ENCODE results near the gene JAML.

The JAML gene

GRCh38 chr11:118209033-118209432, 15.8 kb downstream of the JAML start:
- Histone ChIP-seq H3K4me2 (ENCODE audit: low read length) (no peak overlapping the region), H3K36me3 (ENCODE audit: control insufficient read depth, insufficient read depth, low read length) (no peaks in the 10 kb centered on the region), H3K27me3 (ENCODE audit: control insufficient read depth, insufficient read depth, low read length) (no peaks in the 10 kb centered on the region), H3K9ac (no peak overlapping the region), H3K27ac (no peak overlapping the region), H2AFZ (no peak overlapping the region), H3K4me3 (ENCODE audit: low read depth, low read length) (no peak overlapping the region), H3K79me2 (no peaks in the 10 kb centered on the region), H3K4me1 (no peaks in the 10 kb centered on the region), H3K9me3 (ENCODE audit: control insufficient read depth, low read length) (no peaks in the 10 kb centered on the region)
- no peak for TF ChIP-seq CTCF (IDR thresholded peaks at IDR 0.05)

- no peaks in the 10 kb centered on the region for H3K27me3 ChIP-seq (ENCODE audit: control insufficient read depth, insufficient read depth, low read length)
- H3K4me2 ChIP-seq (ENCODE audit: low read length), result no peak overlapping the region
- no peak for TF ChIP-seq CTCF (IDR thresholded peaks at IDR 0.05)
- H3K9ac ChIP-seq, result no peak overlapping the region
- H3K27ac ChIP-seq, result no peak overlapping the region
- H3K4me3 ChIP-seq (ENCODE audit: low read depth, low read length), result no peak overlapping the region
- no peaks in the 10 kb centered on the region for H3K36me3 ChIP-seq (ENCODE audit: control insufficient read depth, insufficient read depth, low read length)
- H2AFZ ChIP-seq, result no peak overlapping the region
- no peaks in the 10 kb centered on the region for H3K4me1 ChIP-seq
- H3K79me2 ChIP-seq, result no peaks in the 10 kb centered on the region
- no peaks in the 10 kb centered on the region for H3K9me3 ChIP-seq (ENCODE audit: control insufficient read depth, low read length)
These were observed 17.7 kb downstream of the JAML start for GRCh38 chr11:118207079-118207478.

GRCh38 chr11:118206391-118207031, 18.3 kb downstream of the JAML start:
- no peak for TF ChIP-seq CTCF (IDR thresholded peaks at IDR 0.05)
- H3K36me3 ChIP-seq (ENCODE audit: control insufficient read depth, insufficient read depth, low read length), result no peaks in the 10 kb centered on the region
- H3K9ac ChIP-seq, result no peak overlapping the region
- H3K9me3 ChIP-seq (ENCODE audit: control insufficient read depth, low read length), result no peaks in the 10 kb centered on the region
- H2AFZ ChIP-seq, result no peak overlapping the region
- H3K4me3 ChIP-seq (ENCODE audit: low read depth, low read length), result no peak overlapping the region
- H3K4me1 ChIP-seq, result no peaks in the 10 kb centered on the region
- H3K27ac ChIP-seq, result no peak overlapping the region
- H3K79me2 ChIP-seq, result no peaks in the 10 kb centered on the region
- H3K27me3 ChIP-seq (ENCODE audit: control insufficient read depth, insufficient read depth, low read length), result no peaks in the 10 kb centered on the region
- no peak overlapping the region for H3K4me2 ChIP-seq (ENCODE audit: low read length)

- Histone ChIP-seq H3K27ac (no peak overlapping the region), H3K9ac (no peak overlapping the region), H3K4me3 (ENCODE audit: low read depth, low read length) (no peak overlapping the region)
These were observed 19.0 kb downstream of the JAML start for GRCh38 chr11:118205606-118206378.

More at GRCh38 chr11:118205606-118206378, 19.0 kb downstream of the JAML start:
- no peaks in the 10 kb centered on the region for H3K4me1 ChIP-seq
- no peaks in the 10 kb centered on the region for H3K9me3 ChIP-seq (ENCODE audit: control insufficient read depth, low read length)
- no peak overlapping the region for H3K4me2 ChIP-seq (ENCODE audit: low read length)
- no peaks in the 10 kb centered on the region for H3K36me3 ChIP-seq (ENCODE audit: control insufficient read depth, insufficient read depth, low read length)
- no peak for TF ChIP-seq CTCF (IDR thresholded peaks at IDR 0.05)
- no peaks in the 10 kb centered on the region for H3K27me3 ChIP-seq (ENCODE audit: control insufficient read depth, insufficient read depth, low read length)
- H3K79me2 ChIP-seq, result no peaks in the 10 kb centered on the region
- no peak overlapping the region for H2AFZ ChIP-seq
